Panc1 (cell line): ENCODE data around the gene PPM1N.

ENCODE experiments used
- CTCF ChIP-seq: fragments of 450-650 bp; IDR thresholded peaks from 2 replicates; pipeline ENCODE4 v1.5.1; 2017; ENCODE audit warnings: mild to moderate bottlenecking
- REST ChIP-seq, 2 experiments: IDR thresholded peaks; 2 replicates each; pipeline ENCODE4 v1.6.1; 2011 to 2012; ENCODE audit warnings: low read depth in 2 of 2, control low read depth in 1 of 2, low read length in 1 of 2, mild to moderate bottlenecking in 1 of 2, moderate library complexity in 1 of 2; ENCODE audit not compliant: insufficient read depth in 1 of 2
- TCF7L2 ChIP-seq: IDR thresholded peaks from 2 replicates; pipeline ENCODE4 v1.6.1; 2011; ENCODE audit warnings: mild to moderate bottlenecking, low read depth, low read length, inconsistent platforms

- TF ChIP-seq CTCF (no peak), REST (IDR thresholded peaks at IDR 0.05; ENCODE audit: insufficient read depth in 1 of 2, low read depth in 2 of 2, low read length in 1 of 2) (no peak), TCF7L2 (no peak)
These were observed 31.2 kb upstream of the PPM1N start for GRCh38 chr19:45467115-45467455.
